ENCODE measurements around the gene NTRK1. TPM values are rescaled to one million over a fixed set of nuclear protein-coding genes. Genes with fewer than 3 reads are reported as not detected.
A peak's percentile ranks its signal among the peaks of the same experiment; 100 is the strongest.

The NTRK1 gene
- total RNA-seq, 1 donor from 2014 or later, result 49.1 TPM

GRCh38 chr1:156822680-156823079, 38.0 kb upstream of the NTRK1 start:
- no peaks in the 10 kb centered on the region for H3K27me3 Mint-ChIP-seq (ENCODE audit: insufficient read depth)
- peaks cover 5% of the 10 kb centered on the region for H3K36me3 Mint-ChIP-seq (ENCODE audit: low read depth)
- peaks cover 57% of the 10 kb centered on the region for H3K4me1 Mint-ChIP-seq (ENCODE audit: low read depth)
- intact Hi-C loops (cut with micrococcal nuclease), result loop anchor here (1.0 kb wide), 1 partner anchor 8 kb away; no protein-coding TSS in a partner anchor
- H3K27ac Mint-ChIP-seq, result peak overlapping the region; percentile 69
- peak overlapping the region; percentile 30 for H3K4me3 Mint-ChIP-seq
- DNase-seq (ENCODE audit: low spot score), result no peak
- peaks cover 9% of the 10 kb centered on the region for H3K9me3 Mint-ChIP-seq

GRCh38 chr1:156823210-156823790, 37.4 kb upstream of the NTRK1 start:
- no peak overlapping the region for H3K4me3 Mint-ChIP-seq
- H3K27ac Mint-ChIP-seq, result no peak overlapping the region

GRCh38 chr1:156826630-156827029, 34.0 kb upstream of the NTRK1 start:
- Mint-ChIP-seq H3K36me3 (ENCODE audit: low read depth) (no peaks in the 10 kb centered on the region), H3K4me1 (ENCODE audit: low read depth) (peaks cover 28% of the 10 kb centered on the region)

More at GRCh38 chr1:156823210-156823790, 37.4 kb upstream of the NTRK1 start:
- no peak for DNase-seq (ENCODE audit: low spot score)
- intact Hi-C loops (cut with micrococcal nuclease), result no loop called here
- Mint-ChIP-seq H3K27me3 (ENCODE audit: insufficient read depth) (no peaks in the 10 kb centered on the region), H3K9me3 (peaks cover 9% of the 10 kb centered on the region), H3K4me1 (ENCODE audit: low read depth) (peaks cover 51% of the 10 kb centered on the region), H3K36me3 (ENCODE audit: low read depth) (peaks cover 3% of the 10 kb centered on the region)

GRCh38 chr1:156828400-156829124, 32.1 kb upstream of the NTRK1 start:
- Mint-ChIP-seq H3K9me3 (no peaks in the 10 kb centered on the region), H3K4me1 (ENCODE audit: low read depth) (peaks cover 20% of the 10 kb centered on the region), H3K4me3 (no peak overlapping the region), H3K36me3 (ENCODE audit: low read depth) (no peaks in the 10 kb centered on the region), H3K27me3 (ENCODE audit: insufficient read depth) (no peaks in the 10 kb centered on the region), H3K27ac (peak overlapping the region; percentile 29)
- intact Hi-C loops (cut with micrococcal nuclease), result no loop called here
- DNase-seq (ENCODE audit: low spot score), result no peak

More at GRCh38 chr1:156826630-156827029, 34.0 kb upstream of the NTRK1 start:
- Mint-ChIP-seq H3K9me3 (peaks cover 4% of the 10 kb centered on the region), H3K4me3 (no peak overlapping the region), H3K27me3 (ENCODE audit: insufficient read depth) (no peaks in the 10 kb centered on the region), H3K27ac (no peak overlapping the region)
- intact Hi-C loops (cut with micrococcal nuclease), result no loop called here
- no peak for DNase-seq (ENCODE audit: low spot score)

- DNase-seq (ENCODE audit: low spot score), result no peak
- H3K27me3 Mint-ChIP-seq (ENCODE audit: insufficient read depth), result no peaks in the 10 kb centered on the region
- H3K9me3 Mint-ChIP-seq, result no peaks in the 10 kb centered on the region
- no peak overlapping the region for H3K4me3 Mint-ChIP-seq
- H3K27ac Mint-ChIP-seq, result peak overlapping the region; percentile 46
- intact Hi-C loops (cut with micrococcal nuclease), result no loop called here
- no peaks in the 10 kb centered on the region for H3K36me3 Mint-ChIP-seq (ENCODE audit: low read depth)
- peaks cover 51% of the 10 kb centered on the region for H3K4me1 Mint-ChIP-seq (ENCODE audit: low read depth)
These were observed 28.2 kb upstream of the NTRK1 start for GRCh38 chr1:156832434-156832833.

DNA sequence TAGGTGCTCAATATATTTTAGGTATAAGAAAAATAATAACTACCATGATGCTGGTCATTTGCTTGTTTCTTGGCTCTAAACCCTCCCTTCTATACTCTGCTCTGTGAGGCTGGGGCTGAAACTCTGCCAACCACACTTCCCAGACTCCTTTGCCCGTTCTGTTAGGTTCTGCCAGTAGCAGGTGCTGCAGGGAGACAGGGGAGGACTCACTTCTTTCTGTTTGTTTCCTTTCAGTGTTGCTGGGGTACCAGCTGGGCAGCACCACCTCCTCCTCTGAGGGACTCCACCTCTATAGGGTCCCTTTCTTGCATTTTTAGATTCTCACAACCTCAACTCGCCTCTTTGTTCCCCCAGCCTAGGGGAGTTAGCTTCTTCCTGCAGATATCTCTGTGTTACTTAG, 27.1 kb upstream of the NTRK1 start:
- no peaks in the 10 kb centered on the region for H3K36me3 Mint-ChIP-seq (ENCODE audit: low read depth)
- no peaks in the 10 kb centered on the region for H3K9me3 Mint-ChIP-seq
- no peaks in the 10 kb centered on the region for H3K27me3 Mint-ChIP-seq (ENCODE audit: insufficient read depth)
- DNase-seq (ENCODE audit: low spot score), result no peak
- H3K4me1 Mint-ChIP-seq (ENCODE audit: low read depth), result peaks cover 60% of the 10 kb centered on the region
- peak overlapping the region; percentile 43 for H3K4me3 Mint-ChIP-seq
- peak overlapping the region; percentile 88 for H3K27ac Mint-ChIP-seq
- intact Hi-C loops (cut with micrococcal nuclease), result loop anchor here (1.0 kb wide), 2 partner anchors 12 to 15 kb away; no protein-coding TSS in a partner anchor

DNA sequence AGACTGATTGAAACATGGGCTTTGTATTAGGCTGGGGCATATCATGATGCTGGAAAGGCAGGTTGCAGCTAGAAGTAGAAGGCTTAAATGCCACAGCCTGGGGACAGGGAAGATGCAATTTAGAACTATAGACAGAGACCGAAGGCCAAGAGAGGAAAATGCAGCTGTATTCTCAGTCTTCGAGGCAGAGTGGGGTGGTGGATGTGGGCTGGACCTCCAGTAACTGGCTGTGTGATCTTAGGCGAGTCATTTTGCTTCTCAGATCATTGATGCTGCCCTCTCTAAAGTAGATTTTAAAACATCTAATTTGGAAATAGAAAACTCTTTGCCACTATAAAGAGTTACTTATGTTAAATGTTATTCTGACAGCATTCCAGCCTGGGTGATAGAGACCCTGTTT, 26.3 kb upstream of the NTRK1 start:
- DNase-seq (ENCODE audit: low spot score), result no peak
- Mint-ChIP-seq H3K27me3 (ENCODE audit: insufficient read depth) (no peaks in the 10 kb centered on the region), H3K4me3 (peak overlapping the region; percentile 43), H3K9me3 (no peaks in the 10 kb centered on the region), H3K27ac (peak overlapping the region; percentile 88), H3K4me1 (ENCODE audit: low read depth) (peaks cover 66% of the 10 kb centered on the region), H3K36me3 (ENCODE audit: low read depth) (no peaks in the 10 kb centered on the region)
- intact Hi-C loops (cut with micrococcal nuclease), result loop anchor here (1.0 kb wide), 2 partner anchors 11 to 16 kb away; no protein-coding TSS in a partner anchor

DNA sequence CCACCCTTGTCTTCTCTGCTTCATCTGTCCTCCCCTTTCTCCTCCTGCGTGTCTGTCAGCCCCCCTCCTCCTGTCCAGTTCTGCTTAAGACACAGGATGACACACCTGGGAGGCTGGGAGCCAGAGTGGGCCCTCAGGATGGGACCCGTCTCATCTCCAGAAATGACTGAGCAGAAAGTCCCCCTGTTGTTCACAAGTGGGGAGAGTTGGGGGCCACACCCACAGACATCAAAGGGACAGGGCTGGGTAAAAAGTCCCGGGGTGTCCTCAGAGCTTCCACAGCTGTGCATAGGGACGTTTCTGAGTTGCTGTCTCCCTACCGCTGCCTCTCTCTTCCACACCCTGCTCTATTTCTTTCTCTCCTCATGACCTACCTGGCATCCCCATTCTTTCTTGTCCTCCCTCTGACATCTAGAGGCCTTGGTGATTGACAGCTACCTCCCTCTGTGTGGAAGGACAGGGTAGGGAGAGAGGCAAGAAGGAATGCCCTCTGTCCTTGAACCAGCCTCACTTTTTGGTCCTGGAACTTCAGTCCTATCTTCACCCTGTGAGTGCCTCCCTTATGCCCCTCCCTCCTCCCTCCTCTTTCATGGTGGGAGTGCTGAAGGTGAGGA, 24.5 kb upstream of the NTRK1 start:
- Mint-ChIP-seq H3K4me3 (peak overlapping the region; percentile 57), H3K27ac (peak overlapping the region; percentile 90), H3K9me3 (no peaks in the 10 kb centered on the region), H3K36me3 (ENCODE audit: low read depth) (no peaks in the 10 kb centered on the region), H3K27me3 (ENCODE audit: insufficient read depth) (peaks cover 6% of the 10 kb centered on the region), H3K4me1 (ENCODE audit: low read depth) (peaks cover 72% of the 10 kb centered on the region)
- peak; percentile 76 for DNase-seq (ENCODE audit: low spot score)
- intact Hi-C loops (cut with micrococcal nuclease), result no loop called here

- Mint-ChIP-seq H3K4me1 (ENCODE audit: low read depth) (peaks cover 71% of the 10 kb centered on the region), H3K9me3 (no peaks in the 10 kb centered on the region), H3K36me3 (ENCODE audit: low read depth) (no peaks in the 10 kb centered on the region), H3K4me3 (peak overlapping the region; percentile 65), H3K27ac (peak overlapping the region; percentile 90), H3K27me3 (ENCODE audit: insufficient read depth) (peaks cover 6% of the 10 kb centered on the region)
- no peak for DNase-seq (ENCODE audit: low spot score)
- intact Hi-C loops (cut with micrococcal nuclease), result no loop called here
These were observed 23.8 kb upstream of the NTRK1 start for GRCh38 chr1:156836892-156837291.

DNA sequence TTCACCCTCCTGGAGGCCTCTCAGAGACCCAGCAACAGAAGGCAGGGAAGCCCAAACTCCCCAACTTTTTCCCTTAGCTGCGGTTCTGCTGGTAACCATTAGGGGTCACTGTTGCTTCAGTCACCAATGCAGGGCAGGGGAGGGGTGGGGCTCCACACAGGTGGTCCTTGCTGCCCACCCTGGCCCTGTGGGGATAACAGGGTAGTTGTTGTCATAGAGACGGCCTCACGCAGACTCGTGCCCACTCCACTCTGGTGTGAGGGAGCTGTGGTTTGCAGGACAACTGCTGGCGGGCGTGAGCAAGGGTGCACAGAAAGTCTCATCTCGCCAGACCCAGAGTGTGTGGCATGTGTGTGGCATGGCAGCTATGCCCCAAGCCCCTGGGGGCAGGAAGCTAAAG, 21.7 kb upstream of the NTRK1 start:
- Mint-ChIP-seq H3K4me1 (ENCODE audit: low read depth) (peaks cover 58% of the 10 kb centered on the region), H3K27ac (peak overlapping the region; percentile 54), H3K27me3 (ENCODE audit: insufficient read depth) (peaks cover 14% of the 10 kb centered on the region), H3K4me3 (peak overlapping the region; percentile 24), H3K9me3 (no peaks in the 10 kb centered on the region), H3K36me3 (ENCODE audit: low read depth) (peaks cover under 1% of the 10 kb centered on the region)
- intact Hi-C loops (cut with micrococcal nuclease), result loop anchor here (1.0 to 2.0 kb wide), 3 partner anchors 21 to 51 kb away; partner anchors contain the start of gene NTRK1
- DNase-seq (ENCODE audit: low spot score), result no peak

GRCh38 chr1:156839426-156840109, 21.1 kb upstream of the NTRK1 start:
- intact Hi-C loops (cut with micrococcal nuclease), result loop anchor here (1.0 to 2.0 kb wide), 3 partner anchors 21 to 51 kb away; partner anchors contain the start of gene NTRK1
- Mint-ChIP-seq H3K27me3 (ENCODE audit: insufficient read depth) (peaks cover 18% of the 10 kb centered on the region), H3K4me3 (no peak overlapping the region), H3K27ac (no peak overlapping the region), H3K36me3 (ENCODE audit: low read depth) (peaks cover 2% of the 10 kb centered on the region), H3K9me3 (no peaks in the 10 kb centered on the region), H3K4me1 (ENCODE audit: low read depth) (peaks cover 56% of the 10 kb centered on the region)
- no peak for DNase-seq (ENCODE audit: low spot score)

GRCh38 chr1:156840186-156840897, 20.3 kb upstream of the NTRK1 start:
- Mint-ChIP-seq H3K9me3 (no peaks in the 10 kb centered on the region), H3K27me3 (ENCODE audit: insufficient read depth) (peaks cover 23% of the 10 kb centered on the region), H3K27ac (no peak overlapping the region), H3K4me3 (no peak overlapping the region), H3K4me1 (ENCODE audit: low read depth) (peaks cover 54% of the 10 kb centered on the region), H3K36me3 (ENCODE audit: low read depth) (peaks cover 2% of the 10 kb centered on the region)
- no peak for DNase-seq (ENCODE audit: low spot score)
- intact Hi-C loops (cut with micrococcal nuclease), result no loop called here
